Common myeloid progenitor, CD34-positive (primary cell): Measurements from ENCODE around the gene PIP4K2C.

ENCODE experiments used
- CTCF ChIA-PET: fragments of 350-600 bp; sonication (Branson Sonifier 250); formaldehyde crosslinking; loops from one replicate; lab custom pipeline; 2021; ENCODE audit warnings: antibody characterized with exemption; lab: Charles Lee
- POLR2A ChIA-PET: fragments of 350-600 bp; sonication (Branson Sonifier 250); formaldehyde crosslinking; loops from one replicate; lab custom pipeline; 2021; ENCODE audit warnings: antibody characterized with exemption; lab: Charles Lee
- DNase-seq, 3 donors: peaks; one replicate each; pipeline versions ENCODE4 v3.0.0 to v3.0.0-alpha.2; 2013
- H3K27ac ChIP-seq, 2 experiments: 1 replicate in 1 of 2; 2 replicates in 1 of 2; pipeline ENCODE4 v1.7.0; 2013; ENCODE audit warnings: inconsistent platforms in 2 of 2, low read length in 2 of 2, mild to moderate bottlenecking in 2 of 2, low read depth in 1 of 2, moderate library complexity in 1 of 2; ENCODE audit not compliant: severe bottlenecking in 2 of 2, insufficient read depth in 1 of 2, poor library complexity in 1 of 2
- H3K27me3 ChIP-seq, 5 experiments: replicated peaks in 2 of 5; 1 replicate in 3 of 5; 2 replicates in 2 of 5; pipeline versions ENCODE4 v1.6.1 to v1.7.0; 2013; ENCODE audit warnings: low read length in 4 of 5, mild to moderate bottlenecking in 2 of 5, moderate library complexity in 2 of 5, inconsistent platforms in 1 of 5; ENCODE audit not compliant: insufficient read depth in 5 of 5, control insufficient read depth in 4 of 5
- H3K36me3 ChIP-seq, 4 experiments: 1 replicate in 2 of 4; 2 replicates in 2 of 4; pipeline versions ENCODE4 v1.6.1 to v1.7.0; 2013; ENCODE audit warnings: low read length in 3 of 4, control low read depth in 1 of 4, mild to moderate bottlenecking in 1 of 4; ENCODE audit not compliant: control insufficient read depth in 4 of 4, insufficient read depth in 4 of 4
- H3K4me1 ChIP-seq, 4 experiments: 1 replicate in 3 of 4; 2 replicates in 1 of 4; pipeline versions ENCODE4 v1.6.1 to v1.7.1; 2013; ENCODE audit warnings: low read length in 3 of 4, mild to moderate bottlenecking in 3 of 4, control low read depth in 1 of 4, inconsistent platforms in 1 of 4, moderate library complexity in 1 of 4; ENCODE audit not compliant: control insufficient read depth in 4 of 4, insufficient read depth in 4 of 4; ENCODE audit errors: control extremely low read depth in 1 of 4
- H3K4me3 ChIP-seq, 7 experiments: 1 replicate in 4 of 7; 2 replicates in 3 of 7; pipeline versions ENCODE4 v1.5.1 to v1.7.0; 2013; ENCODE audit warnings: mild to moderate bottlenecking in 7 of 7, low read length in 6 of 7, moderate library complexity in 6 of 7, inconsistent platforms in 2 of 7, low read depth in 2 of 7, control low read depth in 1 of 7; ENCODE audit not compliant: insufficient read depth in 4 of 7, control insufficient read depth in 1 of 7; ENCODE audit errors: extremely low read depth in 1 of 7
- H3K9me3 ChIP-seq, 5 experiments: 1 replicate in 4 of 5; 2 replicates in 1 of 5; pipeline versions ENCODE4 v1.6.1 to v1.7.1; 2013; ENCODE audit warnings: low read length in 4 of 5, mild to moderate bottlenecking in 2 of 5, inconsistent platforms in 1 of 5, low read depth in 1 of 5, moderate library complexity in 1 of 5; ENCODE audit not compliant: control insufficient read depth in 4 of 5, insufficient read depth in 2 of 5; ENCODE audit errors: control extremely low read depth in 1 of 5
- WGBS: methylation state at CpG from one replicate; pipeline ENCODE4 v1.1.5; 2013; ENCODE audit not compliant: insufficient coverage; 5-methylcytosine and 5-hydroxymethylcytosine counted together

Gene PIP4K2C

GRCh38 chr12:57623385-57623784 lies 32.4 kb downstream of the PIP4K2C start:
- 57% methylated on average over 2 of the region's 2 CpGs for WGBS
- Histone ChIP-seq H3K27me3 (peaks cover 5 to 100% (median 53%) of the 10 kb centered on the region in 5 experiments), H3K4me3 (no peak overlapping the region), H3K9me3 (no peaks in the 10 kb centered on the region), H3K36me3 (no peaks in the 10 kb centered on the region), H3K27ac (no peak overlapping the region), H3K4me1 (peaks cover 0 to 35% (median 26%) of the 10 kb centered on the region in 4 experiments)
- ChIA-PET CTCF (interaction anchor here (0.8 to 8.6 kb wide), 6 partner anchors 9 to 56 kb away, joined by 3 to 121 read pairs (median 3); no protein-coding TSS in a partner anchor), POLR2A (no interaction called here)
- no peak for DNase-seq

GRCh38 chr12:57623811-57624390 lies 32.9 kb downstream of the PIP4K2C start:
- CTCF ChIA-PET, result interaction anchor here (0.8 to 8.6 kb wide), 5 partner anchors 9 to 55 kb away, joined by 3 to 121 read pairs (median 3); no protein-coding TSS in a partner anchor
- POLR2A ChIA-PET, result no interaction called here
- WGBS, result 66% methylated on average over 3 of the region's 5 CpGs

GRCh38 chr12:57624441-57625220 lies 33.6 kb downstream of the PIP4K2C start:
- peaks cover 5 to 100% (median 55%) of the 10 kb centered on the region in 5 experiments for H3K27me3 ChIP-seq
- no peaks in the 10 kb centered on the region for H3K36me3 ChIP-seq
- H3K9me3 ChIP-seq, result peaks cover 0 to 4% (median 0%) of the 10 kb centered on the region in 5 experiments
- POLR2A ChIA-PET, result no interaction called here
- DNase-seq, result no peak
- CTCF ChIA-PET, result interaction anchor here (1.0 to 8.6 kb wide), 9 partner anchors 10 to 108 kb away, joined by 3 to 121 read pairs (median 4); no protein-coding TSS in a partner anchor
- H3K4me1 ChIP-seq, result peaks cover 0 to 30% (median 23%) of the 10 kb centered on the region in 4 experiments
- no peak overlapping the region for H3K27ac ChIP-seq
- 92% methylated on average over 2 of the region's 8 CpGs for WGBS
- H3K4me3 ChIP-seq, result no peak overlapping the region

More at GRCh38 chr12:57623811-57624390, 32.9 kb downstream of the PIP4K2C start:
- peaks cover 0 to 4% (median 0%) of the 10 kb centered on the region in 5 experiments for H3K9me3 ChIP-seq
- H3K27me3 ChIP-seq, result peaks cover 5 to 100% (median 55%) of the 10 kb centered on the region in 5 experiments
- no peak for DNase-seq
- no peaks in the 10 kb centered on the region for H3K36me3 ChIP-seq
- peaks cover 0 to 35% (median 26%) of the 10 kb centered on the region in 4 experiments for H3K4me1 ChIP-seq
- no peak overlapping the region for H3K4me3 ChIP-seq
- no peak overlapping the region for H3K27ac ChIP-seq

- H3K27me3 ChIP-seq, result peaks cover 5 to 100% (median 55%) of the 10 kb centered on the region in 5 experiments
- DNase-seq, result no peak
- no peak overlapping the region for H3K27ac ChIP-seq
- peaks cover 0 to 4% (median 0%) of the 10 kb centered on the region in 5 experiments for H3K9me3 ChIP-seq
- ChIA-PET POLR2A (no interaction called here), CTCF (interaction anchor here (1.0 to 8.6 kb wide), 10 partner anchors 10 to 152 kb away, joined by 3 to 121 read pairs (median 4); no protein-coding TSS in a partner anchor)
- peaks cover 0 to 24% (median 21%) of the 10 kb centered on the region in 4 experiments for H3K4me1 ChIP-seq
- H3K36me3 ChIP-seq, result no peaks in the 10 kb centered on the region
- no peak overlapping the region for H3K4me3 ChIP-seq
- 89% methylated on average over 7 of the region's 12 CpGs for WGBS
Observed at GRCh38 chr12:57625261-57626032, 34.5 kb downstream of the PIP4K2C start.

GRCh38 chr12:57626111-57626920 lies 35.3 kb downstream of the PIP4K2C start:
- POLR2A ChIA-PET, result no interaction called here
- peaks cover 0 to 4% (median 0%) of the 10 kb centered on the region in 5 experiments for H3K9me3 ChIP-seq
- H3K36me3 ChIP-seq, result no peaks in the 10 kb centered on the region
- WGBS, result 56% methylated on average over 12 of the region's 13 CpGs
- CTCF ChIA-PET, result interaction anchor here (0.8 to 8.6 kb wide), 10 partner anchors 10 to 152 kb away, joined by 3 to 121 read pairs (median 5); partner anchors contain the start of gene OS9
- no peak for DNase-seq
- no peak overlapping the region for H3K4me3 ChIP-seq
- H3K27me3 ChIP-seq, result peaks cover 5 to 100% (median 49%) of the 10 kb centered on the region in 5 experiments
- H3K27ac ChIP-seq, result no peak overlapping the region
- peaks cover 0 to 17% (median 14%) of the 10 kb centered on the region in 4 experiments for H3K4me1 ChIP-seq

- DNase-seq, result no peak
- WGBS, result 33% methylated on average over 2 of the region's 9 CpGs
- Histone ChIP-seq H3K4me1 (peaks cover 0 to 16% (median 10%) of the 10 kb centered on the region in 4 experiments), H3K36me3 (no peaks in the 10 kb centered on the region), H3K27me3 (peaks cover 5 to 100% (median 48%) of the 10 kb centered on the region in 5 experiments), H3K9me3 (peaks cover 0 to 4% (median 0%) of the 10 kb centered on the region in 5 experiments), H3K27ac (no peak overlapping the region), H3K4me3 (no peak overlapping the region)
- POLR2A ChIA-PET, result interaction anchor here (1.2 kb wide), 1 partner anchor 30 kb away, joined by 5 read pairs; no protein-coding TSS in a partner anchor
- CTCF ChIA-PET, result interaction anchor here (0.6 to 8.6 kb wide), 6 partner anchors 8 to 67 kb away, joined by 3 to 121 read pairs (median 12); partner anchors contain the start of gene OS9
Observed at GRCh38 chr12:57626921-57627445, 36.0 kb downstream of the PIP4K2C start.
